GM12874 (cell line): Measurements from ENCODE around the gene ZFP37.

Experiments
- TF ChIP-seq, protein P1 (sequence below): IDR thresholded peaks from 2 replicates; pipeline ENCODE4 v1.5.1; 2011; ENCODE audit warnings: low read depth, mild to moderate bottlenecking, control low read depth, low read length, moderate library complexity; ENCODE audit not compliant: insufficient read depth

Gene ZFP37

DNA sequence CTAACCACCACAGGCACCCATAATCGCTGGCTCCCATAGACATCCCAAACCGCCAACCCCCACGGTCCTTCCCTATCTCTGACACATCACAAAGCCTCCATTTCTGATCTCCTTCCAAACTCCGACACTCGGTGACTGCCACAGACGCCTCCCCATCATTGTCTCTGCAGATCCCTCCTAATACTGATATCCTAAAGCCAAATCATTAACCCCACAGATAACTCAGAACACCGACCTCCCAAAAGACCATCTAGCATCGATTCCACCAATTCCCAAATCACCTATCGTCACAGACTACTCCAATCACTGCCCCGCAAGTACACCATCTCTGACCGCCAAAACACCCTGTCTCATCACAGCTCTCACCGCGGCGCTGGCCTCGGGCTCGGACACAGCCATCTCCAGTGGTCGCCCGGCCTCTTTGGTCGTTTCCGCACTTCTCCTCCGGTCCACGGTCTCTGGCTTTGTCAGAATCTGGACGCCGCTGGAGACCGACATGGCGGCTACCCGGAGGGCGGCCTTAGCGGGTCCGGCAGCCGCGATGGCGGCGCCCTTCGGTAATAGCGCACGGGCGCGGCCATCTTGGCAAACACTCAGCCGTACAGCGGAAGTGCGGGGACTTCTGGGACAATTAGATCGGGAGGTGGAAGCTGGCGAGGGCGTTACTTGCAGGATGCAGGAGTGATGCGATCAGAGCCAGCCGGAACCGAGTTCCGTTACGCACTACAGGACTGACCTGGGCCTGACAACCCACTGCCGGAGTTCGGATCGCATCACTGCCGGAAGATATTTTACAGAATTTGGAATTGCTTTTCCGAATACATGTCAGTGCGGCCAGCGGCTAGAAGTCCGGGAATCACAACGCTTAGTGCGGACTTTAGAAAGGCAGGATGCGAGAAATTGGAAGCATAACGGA lies at the start of gene ZFP37:
ZFP37 (minus strand) TSS at position 534 of the 916 bp plus-strand sequence; CDS start at position 498, 36 bp downstream.
- TF ChIP-seq, protein P1, sequence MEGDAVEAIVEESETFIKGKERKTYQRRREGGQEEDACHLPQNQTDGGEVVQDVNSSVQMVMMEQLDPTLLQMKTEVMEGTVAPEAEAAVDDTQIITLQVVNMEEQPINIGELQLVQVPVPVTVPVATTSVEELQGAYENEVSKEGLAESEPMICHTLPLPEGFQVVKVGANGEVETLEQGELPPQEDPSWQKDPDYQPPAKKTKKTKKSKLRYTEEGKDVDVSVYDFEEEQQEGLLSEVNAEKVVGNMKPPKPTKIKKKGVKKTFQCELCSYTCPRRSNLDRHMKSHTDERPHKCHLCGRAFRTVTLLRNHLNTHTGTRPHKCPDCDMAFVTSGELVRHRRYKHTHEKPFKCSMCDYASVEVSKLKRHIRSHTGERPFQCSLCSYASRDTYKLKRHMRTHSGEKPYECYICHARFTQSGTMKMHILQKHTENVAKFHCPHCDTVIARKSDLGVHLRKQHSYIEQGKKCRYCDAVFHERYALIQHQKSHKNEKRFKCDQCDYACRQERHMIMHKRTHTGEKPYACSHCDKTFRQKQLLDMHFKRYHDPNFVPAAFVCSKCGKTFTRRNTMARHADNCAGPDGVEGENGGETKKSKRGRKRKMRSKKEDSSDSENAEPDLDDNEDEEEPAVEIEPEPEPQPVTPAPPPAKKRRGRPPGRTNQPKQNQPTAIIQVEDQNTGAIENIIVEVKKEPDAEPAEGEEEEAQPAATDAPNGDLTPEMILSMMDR: no peak

DNA sequence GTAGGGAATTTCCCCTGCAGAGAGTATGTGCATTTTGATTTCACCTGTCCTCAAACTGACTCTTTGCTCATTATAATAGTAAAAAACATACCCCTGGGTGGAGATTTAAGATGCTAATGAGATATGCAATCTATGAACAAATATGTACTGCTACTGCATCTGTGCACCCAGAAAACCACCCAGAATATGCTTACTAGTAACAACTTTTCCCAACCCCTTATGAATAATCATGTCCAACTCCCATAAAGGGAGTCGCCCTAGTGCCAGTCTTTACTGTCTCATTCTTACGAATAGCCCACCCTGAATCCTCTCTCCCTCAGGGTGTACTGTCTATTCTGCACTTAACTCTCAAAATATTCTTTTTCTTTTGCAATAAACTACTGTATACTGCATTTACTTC lies 39.0 kb upstream of the ZFP37 start:
- TF ChIP-seq, protein P1: no peak

DNA sequence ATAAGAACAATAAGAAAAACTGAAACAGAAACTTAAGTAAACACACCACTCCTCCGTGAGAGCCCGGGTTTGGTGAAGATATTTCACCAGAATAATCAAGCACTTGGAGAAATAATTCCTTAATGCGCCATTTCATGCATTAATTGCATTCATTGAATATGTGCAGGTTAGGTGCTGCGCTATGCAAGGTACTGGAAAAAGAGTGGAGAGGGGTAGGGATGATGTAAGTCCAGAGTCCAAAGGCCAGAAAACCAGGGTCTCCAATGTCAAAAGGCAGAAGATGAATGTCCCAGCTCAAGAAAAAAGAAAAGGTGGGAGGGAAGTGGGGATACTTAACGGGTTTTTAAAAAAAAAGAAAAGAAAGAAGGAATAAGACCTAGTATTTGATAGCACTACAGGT lies 669 bp upstream of the ZFP37 start:
- TF ChIP-seq, protein P1: no peak

DNA sequence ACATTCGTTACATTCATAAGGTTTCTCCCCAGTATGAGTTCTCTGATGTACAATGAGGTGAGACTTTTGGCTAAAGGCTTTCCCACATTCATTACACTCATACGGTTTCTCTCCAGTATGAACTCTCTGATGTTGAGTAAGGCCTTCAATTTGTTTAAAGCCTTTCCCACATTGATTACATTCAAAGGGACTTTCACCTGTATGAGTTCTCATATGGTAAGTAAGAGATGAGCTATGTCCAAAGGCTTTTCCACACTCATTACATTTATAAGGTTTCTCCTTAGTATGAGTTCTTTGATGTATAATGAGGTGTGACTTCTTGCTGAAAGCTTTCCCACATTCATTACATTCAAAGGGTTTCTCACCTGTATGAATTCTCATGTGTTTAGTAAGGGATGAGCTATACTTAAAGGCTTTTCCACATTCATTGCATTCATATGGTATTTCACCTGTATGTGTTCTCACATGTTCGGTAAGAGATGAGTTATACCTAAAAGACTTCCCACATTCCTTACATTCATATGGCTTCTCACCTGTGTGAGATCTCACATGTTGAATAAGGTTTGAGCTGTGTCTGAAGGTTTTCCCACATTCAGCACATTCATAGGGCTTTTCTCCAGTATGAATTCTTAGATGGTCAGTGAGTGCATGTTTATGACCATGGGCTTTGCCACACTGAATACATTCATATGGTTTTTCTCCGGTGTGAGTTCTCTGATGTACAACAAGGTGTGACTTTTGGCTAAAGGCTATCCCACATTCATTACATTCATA lies 13.5 kb downstream of the ZFP37 start:
- TF ChIP-seq, protein P1: no peak

DNA sequence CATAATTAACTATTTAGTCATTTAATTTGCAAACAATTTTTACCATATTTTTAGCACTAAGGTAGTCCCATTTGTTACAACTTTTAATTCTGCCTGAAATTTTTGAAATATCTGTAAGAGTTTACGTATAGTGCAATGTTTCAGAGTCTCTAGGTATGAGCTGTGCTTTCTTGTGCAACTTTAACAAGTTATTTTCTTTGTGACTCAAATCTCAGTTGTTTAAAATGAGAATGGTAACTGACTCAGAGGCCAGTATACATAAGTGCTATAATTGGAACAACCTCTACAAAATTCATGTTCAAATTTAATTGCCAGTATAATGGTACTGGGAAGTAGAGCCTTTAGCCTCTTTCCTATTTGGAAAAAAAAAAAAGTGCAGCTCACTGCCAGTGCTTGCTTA lies 30.3 kb downstream of the ZFP37 start:
- TF ChIP-seq, protein P1: no peak

DNA sequence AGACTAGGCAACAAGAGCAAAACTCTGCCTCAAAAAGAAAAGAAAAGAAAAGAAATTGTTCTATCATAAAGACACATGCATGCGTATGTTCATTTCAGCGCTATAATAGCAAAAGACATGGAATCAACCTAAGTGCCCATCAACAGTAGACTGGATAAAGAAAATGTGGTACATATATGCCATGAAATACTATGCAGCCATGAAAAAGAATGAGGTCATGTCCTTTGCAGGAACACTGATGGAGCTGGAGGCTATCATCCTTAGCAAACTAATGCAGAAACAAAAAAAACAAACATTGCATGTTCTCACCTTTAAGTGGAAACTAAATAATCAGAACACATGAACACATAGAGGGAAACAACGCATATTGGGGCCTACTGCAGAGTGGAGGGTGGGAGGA lies 38.3 kb downstream of the ZFP37 start:
- TF ChIP-seq, protein P1: no peak

DNA sequence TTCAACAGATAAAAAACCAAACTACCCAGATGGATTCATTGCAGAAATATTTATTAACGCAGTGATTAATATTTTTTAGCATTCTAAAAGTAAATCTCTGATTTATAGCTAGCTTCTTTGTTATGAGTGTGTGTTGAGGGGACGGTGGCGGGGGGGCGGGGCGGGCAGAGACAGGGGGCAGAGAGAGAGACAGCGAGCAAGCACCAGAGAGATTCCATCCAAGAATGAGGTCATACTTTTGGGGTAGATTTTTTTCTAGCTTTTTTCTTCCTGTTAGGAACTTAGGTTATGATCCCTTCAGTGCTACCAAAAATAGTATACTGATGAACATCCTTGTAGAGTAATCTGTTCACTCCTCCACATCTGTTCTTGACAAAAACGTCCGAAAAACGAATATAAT lies 44.0 kb downstream of the ZFP37 start:
- TF ChIP-seq, protein P1: no peak
